Hepatocyte (in vitro differentiated cells): Measurements from ENCODE around the gene COL24A1. TPM values are rescaled to one million over a fixed set of nuclear protein-coding genes. Genes with fewer than 3 reads are reported as not detected.
"Not testable (repeated sequence)": the region's sequence is repeated elsewhere in the genome, so short reads cannot be mapped to it uniquely, and the experiment has no call there.

Experiments
- DNase-seq: peaks from one replicate; pipeline ENCODE4 v3.0.0-alpha.2; 2016; ENCODE audit warnings: low spot score
- H2AFZ ChIP-seq: fragments of 200-600 bp; sonication (generic); 2 replicates; pipeline ENCODE4 v1.6.0; 2016; ENCODE audit warnings: antibody characterized with exemption, mild to moderate bottlenecking
- H3K27ac ChIP-seq: fragments of 200-600 bp; sonication (generic); 2 replicates; pipeline ENCODE4 v1.5.1; 2016; ENCODE audit warnings: mild to moderate bottlenecking
- H3K27me3 ChIP-seq: fragments of 200-600 bp; sonication (generic); 2 replicates; pipeline ENCODE4 v1.6.1; 2016
- H3K36me3 ChIP-seq: fragments of 200-600 bp; sonication (generic); replicated peaks from 2 replicates; pipeline ENCODE4 v1.5.1; 2016; ENCODE audit warnings: low read depth; ENCODE audit not compliant: insufficient read depth
- H3K4me1 ChIP-seq: fragments of 200-600 bp; sonication (generic); 2 replicates; pipeline ENCODE4 v1.5.1; 2016; ENCODE audit warnings: mild to moderate bottlenecking, moderate library complexity; ENCODE audit not compliant: insufficient read depth
- H3K4me2 ChIP-seq: fragments of 200-600 bp; sonication (generic); 2 replicates; pipeline ENCODE4 v1.6.0; 2016
- H3K4me3 ChIP-seq: fragments of 200-600 bp; sonication (generic); 2 replicates; pipeline ENCODE4 v1.5.1; 2016; ENCODE audit warnings: mild to moderate bottlenecking
- H3K79me2 ChIP-seq: fragments of 200-600 bp; sonication (generic); 2 replicates; pipeline ENCODE4 v1.6.0; 2017; ENCODE audit warnings: mild to moderate bottlenecking
- H3K9me2 ChIP-seq: fragments of 200-600 bp; sonication (generic); replicated peaks from 2 replicates; pipeline ENCODE4 v1.6.0; 2017; ENCODE audit warnings: mild to moderate bottlenecking; ENCODE audit not compliant: insufficient read depth
- H3K9me3 ChIP-seq: fragments of 200-600 bp; sonication (generic); 2 replicates; pipeline ENCODE4 v1.5.1; 2016; ENCODE audit warnings: low read depth, mild to moderate bottlenecking
- H4K20me1 ChIP-seq: fragments of 200-600 bp; sonication (generic); 2 replicates; pipeline ENCODE4 v1.6.0; 2016; ENCODE audit warnings: mild to moderate bottlenecking; ENCODE audit not compliant: insufficient read depth, poor library complexity, severe bottlenecking
- EZH2 ChIP-seq: fragments of 200-600 bp; sonication (generic); IDR thresholded peaks from 2 replicates; pipeline ENCODE4 v1.6.1; 2016; ENCODE audit warnings: antibody characterized with exemption, mild to moderate bottlenecking, borderline replicate concordance
- EZH2phosphoT487 ChIP-seq: fragments of 200-600 bp; sonication (generic); IDR thresholded peaks from one replicate; pipeline ENCODE4 v1.6.1; 2018; ENCODE audit warnings: antibody characterized with exemption, mild to moderate bottlenecking, low read depth, moderate library complexity; ENCODE audit not compliant: unreplicated experiment, severe bottlenecking
- WGBS: methylation state at CpG from one replicate; pipeline ENCODE4 v1.1.6; 2016; ENCODE audit warnings: low lambda C conversion rate; ENCODE audit errors: missing lambda C conversion rate; 5-methylcytosine and 5-hydroxymethylcytosine counted together
- polyA plus RNA-seq: library from polyadenylated mRNA; unstranded; fragments of >200 nt; fragmentation: Nextera tagmentation; extraction: Ambion mirVana; gene quantifications from 2 replicates; pipeline ENCODE4 v1.2.1, GENCODE V29; 2016
- total RNA-seq: library from RNA; depleted of rRNA; stranded (reverse); fragments of >200 nt; gene quantifications from 2 replicates; pipeline ENCODE4 v1.2.3, GENCODE V29; 2014
- TF ChIP-seq, protein P1 (sequence below): fragments of 200-600 bp; sonication (generic); IDR thresholded peaks from 2 replicates; pipeline ENCODE4 v1.5.1; 2016; ENCODE audit warnings: antibody characterized with exemption, mild to moderate bottlenecking; ENCODE audit not compliant: poor library complexity

COL24A1 gene
- total and polyA plus RNA-seq, 2 experiments from 2014 or later, result 2.4 to 2.7 TPM

DNA sequence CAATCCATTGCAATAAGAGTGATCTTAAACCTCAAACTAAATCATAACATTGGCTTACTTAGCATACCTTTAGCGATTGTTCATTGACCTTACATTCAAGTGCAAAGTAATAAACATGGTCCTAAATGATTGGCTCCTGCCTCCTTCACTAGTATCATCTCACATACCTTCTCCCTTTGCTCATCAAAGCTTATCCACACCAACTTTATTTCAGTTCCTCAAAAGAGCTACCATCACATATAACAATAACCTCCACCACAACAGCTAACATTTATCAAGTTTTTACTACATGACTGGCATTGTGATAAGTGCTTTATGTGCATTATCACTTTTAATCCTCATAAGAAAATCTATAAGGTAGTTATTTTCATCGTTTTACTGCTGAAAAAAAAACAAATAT, 198.8 kb downstream of the COL24A1 start:
- TF ChIP-seq, protein P1, sequence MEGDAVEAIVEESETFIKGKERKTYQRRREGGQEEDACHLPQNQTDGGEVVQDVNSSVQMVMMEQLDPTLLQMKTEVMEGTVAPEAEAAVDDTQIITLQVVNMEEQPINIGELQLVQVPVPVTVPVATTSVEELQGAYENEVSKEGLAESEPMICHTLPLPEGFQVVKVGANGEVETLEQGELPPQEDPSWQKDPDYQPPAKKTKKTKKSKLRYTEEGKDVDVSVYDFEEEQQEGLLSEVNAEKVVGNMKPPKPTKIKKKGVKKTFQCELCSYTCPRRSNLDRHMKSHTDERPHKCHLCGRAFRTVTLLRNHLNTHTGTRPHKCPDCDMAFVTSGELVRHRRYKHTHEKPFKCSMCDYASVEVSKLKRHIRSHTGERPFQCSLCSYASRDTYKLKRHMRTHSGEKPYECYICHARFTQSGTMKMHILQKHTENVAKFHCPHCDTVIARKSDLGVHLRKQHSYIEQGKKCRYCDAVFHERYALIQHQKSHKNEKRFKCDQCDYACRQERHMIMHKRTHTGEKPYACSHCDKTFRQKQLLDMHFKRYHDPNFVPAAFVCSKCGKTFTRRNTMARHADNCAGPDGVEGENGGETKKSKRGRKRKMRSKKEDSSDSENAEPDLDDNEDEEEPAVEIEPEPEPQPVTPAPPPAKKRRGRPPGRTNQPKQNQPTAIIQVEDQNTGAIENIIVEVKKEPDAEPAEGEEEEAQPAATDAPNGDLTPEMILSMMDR, result no peak
- TF ChIP-seq EZH2, result no peak
- no peak for TF ChIP-seq EZH2phosphoT487
- Histone ChIP-seq H3K9me3 (no peaks in the 10 kb centered on the region), H3K4me3 (no peak overlapping the region), H3K9me2 (no peaks in the 10 kb centered on the region), H3K4me1 (peaks cover 5% of the 10 kb centered on the region), H2AFZ (no peak overlapping the region), H4K20me1 (no peaks in the 10 kb centered on the region), H3K27ac (no peak overlapping the region), H3K4me2 (no peak overlapping the region), H3K27me3 (no peaks in the 10 kb centered on the region), H3K36me3 (no peaks in the 10 kb centered on the region), H3K79me2 (no peaks in the 10 kb centered on the region)
- no peak for DNase-seq
- WGBS, result 73% methylated on average over 2 of the region's 2 CpGs

DNA sequence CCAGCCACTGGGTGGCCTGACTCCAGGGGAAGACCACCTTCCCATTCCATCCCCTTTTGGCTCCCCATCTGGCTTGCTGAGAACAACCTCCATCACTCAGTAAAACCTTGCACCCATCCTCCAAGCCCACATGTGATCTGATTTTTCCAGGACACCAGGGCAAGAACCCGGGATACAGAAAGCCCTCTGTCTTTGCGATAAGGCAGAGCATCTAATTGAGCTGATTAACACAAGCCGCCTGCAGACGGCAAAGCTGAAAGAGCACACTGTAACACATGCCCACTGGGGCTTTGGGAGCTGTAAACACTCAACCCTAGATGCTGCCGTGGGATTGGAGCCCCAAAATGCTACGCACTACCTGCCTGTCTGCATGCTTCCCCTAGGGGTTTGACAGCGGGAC, 201.4 kb downstream of the COL24A1 start:
- not testable (repeated sequence) for H3K27ac ChIP-seq, H3K4me3 ChIP-seq, H2AFZ ChIP-seq, H3K9me2 ChIP-seq, H4K20me1 ChIP-seq, H3K4me1 ChIP-seq, DNase-seq, H3K79me2 ChIP-seq, H3K9me3 ChIP-seq, H3K4me2 ChIP-seq, H3K27me3 ChIP-seq, H3K36me3 ChIP-seq
- 83% methylated on average over 7 of the region's 7 CpGs for WGBS

DNA sequence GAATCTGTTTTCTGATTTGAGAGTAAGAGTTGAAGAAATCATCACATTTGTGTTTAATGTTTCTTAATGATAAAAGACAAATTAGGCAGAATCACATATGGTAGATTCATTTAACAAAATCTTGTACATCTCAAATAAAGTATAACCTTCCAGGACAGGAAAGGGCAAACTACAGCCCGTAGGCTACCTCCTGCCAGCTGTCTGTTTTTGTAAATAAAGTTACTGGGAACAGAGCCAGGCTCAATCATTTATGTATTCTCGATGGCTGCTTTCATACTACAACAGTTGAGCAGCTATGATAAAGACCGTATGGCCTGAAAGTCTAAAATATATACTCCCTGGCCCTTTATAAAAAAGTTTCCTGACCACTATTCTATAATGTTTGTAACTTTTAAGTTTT, 204.1 kb downstream of the COL24A1 start:
- Histone ChIP-seq H3K27me3 (no peaks in the 10 kb centered on the region), H3K79me2 (no peaks in the 10 kb centered on the region), H3K9me2 (no peaks in the 10 kb centered on the region), H3K4me1 (peaks cover 10% of the 10 kb centered on the region), H3K9me3 (no peaks in the 10 kb centered on the region), H3K36me3 (no peaks in the 10 kb centered on the region), H3K4me3 (no peak overlapping the region), H4K20me1 (no peaks in the 10 kb centered on the region), H3K4me2 (no peak overlapping the region), H2AFZ (no peak overlapping the region), H3K27ac (no peak overlapping the region)
- no peak for TF ChIP-seq EZH2
- no peak for TF ChIP-seq EZH2phosphoT487
- TF ChIP-seq, protein P1, result no peak
- 48% methylated on average over 3 of the region's 3 CpGs for WGBS
- DNase-seq, result no peak

DNA sequence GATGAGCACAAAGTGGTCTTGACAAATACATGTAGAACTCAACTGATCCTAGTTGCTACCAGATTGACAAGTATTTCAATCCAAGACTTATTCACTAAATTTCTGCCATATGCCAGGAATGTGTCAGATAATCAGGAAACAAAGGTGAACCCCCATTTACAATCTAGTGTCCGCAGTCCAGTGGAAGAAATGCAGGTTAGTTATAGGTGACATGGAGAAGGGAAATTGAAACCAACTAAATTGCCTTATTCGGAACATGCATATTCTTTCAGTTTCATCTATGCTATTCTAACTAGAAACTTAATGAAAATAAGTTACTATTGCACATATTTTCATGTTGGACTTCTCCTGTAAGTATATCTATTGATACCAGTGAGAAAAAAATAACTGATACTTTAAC, 209.4 kb downstream of the COL24A1 start:
- Histone ChIP-seq H3K9me3 (no peaks in the 10 kb centered on the region), H3K27ac (no peak overlapping the region), H2AFZ (no peak overlapping the region), H3K79me2 (no peaks in the 10 kb centered on the region), H3K4me3 (no peak overlapping the region), H3K27me3 (no peaks in the 10 kb centered on the region), H3K9me2 (no peaks in the 10 kb centered on the region), H3K36me3 (no peaks in the 10 kb centered on the region), H3K4me2 (no peak overlapping the region), H4K20me1 (no peaks in the 10 kb centered on the region), H3K4me1 (no peaks in the 10 kb centered on the region)
- DNase-seq, result no peak
- 89% methylated on average over 2 of the region's 2 CpGs for whole genome bisulfite sequencing
- TF ChIP-seq EZH2phosphoT487 (no peak), EZH2 (no peak)
- TF ChIP-seq, protein P1, result no peak
